SK-N-SH treated with all-trans-retinoic acid at 6 μM for 48 hours (cell line): ENCODE results near the gene PAX5.
A peak's percentile ranks its signal among the peaks of the same experiment; 100 is the strongest.

Experiments used
- ATAC-seq: fragments of 200-7000 bp; cut with Tn5 transposase; 3 replicates; pipeline ENCODE4 v1.9.1; 2020; ENCODE audit warnings: mild to moderate bottlenecking, moderate library complexity
- BACH2 ChIP-seq: fragments of 250-450 bp; sonication (Bioruptor Pico); IDR thresholded peaks from 2 replicates; pipeline ENCODE4 v1.9.0; 2021; ENCODE audit warnings: mild to moderate bottlenecking, borderline replicate concordance
- CSDC2 ChIP-seq: fragments of 250-450 bp; sonication (Bioruptor Pico); IDR thresholded peaks from 2 replicates; pipeline ENCODE4 v1.5.0; 2020; ENCODE audit warnings: mild to moderate bottlenecking, moderate library complexity
- ESRRG ChIP-seq: fragments of 250-450 bp; sonication (Bioruptor Pico); IDR thresholded peaks from 2 replicates; pipeline ENCODE4 v1.6.1; 2021; ENCODE audit warnings: mild to moderate bottlenecking
- GLIS3 ChIP-seq: fragments of 250-450 bp; sonication (Bioruptor Pico); IDR thresholded peaks from 2 replicates; pipeline ENCODE4 v1.5.0; 2020; ENCODE audit warnings: mild to moderate bottlenecking, moderate library complexity
- ISL1 ChIP-seq: fragments of 250-450 bp; sonication (Bioruptor Pico); IDR thresholded peaks from 2 replicates; pipeline ENCODE4 v2.1.2; 2022; ENCODE audit warnings: mild to moderate bottlenecking, moderate library complexity
- OSR1 ChIP-seq: fragments of 250-450 bp; sonication (Bioruptor Pico); IDR thresholded peaks from 2 replicates; pipeline ENCODE4 v1.8.0; 2022; ENCODE audit warnings: moderate library complexity, mild to moderate bottlenecking, inconsistent platforms
- SNAI2 ChIP-seq: fragments of 250-450 bp; sonication (Bioruptor Pico); IDR thresholded peaks from 2 replicates; pipeline ENCODE4 v1.5.0; 2020; ENCODE audit warnings: mild to moderate bottlenecking, moderate library complexity
- TCF4 ChIP-seq: fragments of 250-450 bp; sonication (Bioruptor Pico); IDR thresholded peaks from 2 replicates; pipeline ENCODE4 v1.8.0; 2021; ENCODE audit warnings: mild to moderate bottlenecking, moderate library complexity, borderline replicate concordance
- TOX ChIP-seq: fragments of 250-450 bp; sonication (Bioruptor Pico); IDR thresholded peaks from 2 replicates; pipeline ENCODE4 v1.8.0; 2021; ENCODE audit warnings: mild to moderate bottlenecking, moderate library complexity, borderline replicate concordance
- ZC3H10 ChIP-seq: fragments of 250-450 bp; sonication (Bioruptor Pico); IDR thresholded peaks from 2 replicates; pipeline ENCODE4 v1.5.1; 2021; ENCODE audit warnings: mild to moderate bottlenecking, moderate library complexity
- ZFP3 ChIP-seq: fragments of 250-450 bp; sonication (Bioruptor Pico); IDR thresholded peaks from 2 replicates; pipeline ENCODE4 v1.5.0; 2020; ENCODE audit warnings: mild to moderate bottlenecking, moderate library complexity
- ZFP30 ChIP-seq: fragments of 450-650 bp; formaldehyde crosslinking; IDR thresholded peaks from 2 replicates; pipeline ENCODE4 v1.5.0; 2022; ENCODE audit warnings: mild to moderate bottlenecking, moderate library complexity
- ZNF565 ChIP-seq: fragments of 450-650 bp; formaldehyde crosslinking; conservative IDR thresholded peaks from 2 replicates; pipeline ENCODE4 v1.5.0; 2020; ENCODE audit warnings: low read depth, mild to moderate bottlenecking, moderate library complexity
- ZNF8 ChIP-seq: fragments of 450-650 bp; formaldehyde crosslinking; IDR thresholded peaks from 2 replicates; pipeline ENCODE4 v1.5.0; 2020; ENCODE audit warnings: mild to moderate bottlenecking, moderate library complexity
- TF ChIP-seq, protein P1 (sequence below): fragments of 250-450 bp; sonication (Bioruptor Pico); IDR thresholded peaks from 2 replicates; pipeline ENCODE4 v1.8.0; 2020; ENCODE audit warnings: mild to moderate bottlenecking, moderate library complexity, borderline replicate concordance
- TF ChIP-seq, protein P2 (sequence below): fragments of 250-450 bp; sonication (Bioruptor Pico); IDR thresholded peaks from 2 replicates; pipeline ENCODE4 v1.5.1; 2020; ENCODE audit warnings: low read depth, mild to moderate bottlenecking, moderate library complexity
- TF ChIP-seq, protein P3 (sequence below): fragments of 250-450 bp; sonication (Bioruptor Pico); IDR thresholded peaks from 2 replicates; pipeline ENCODE4 v1.5.1; 2021; ENCODE audit warnings: mild to moderate bottlenecking, moderate library complexity
- TF ChIP-seq, protein P4 (sequence below): fragments of 250-450 bp; sonication (Bioruptor Pico); IDR thresholded peaks from 2 replicates; pipeline ENCODE4 v1.5.0; 2020; ENCODE audit warnings: mild to moderate bottlenecking, moderate library complexity
- TF ChIP-seq, protein P5 (sequence below): fragments of 250-450 bp; sonication (Bioruptor Pico); IDR thresholded peaks from 2 replicates; pipeline ENCODE4 v1.8.0; 2021; ENCODE audit warnings: low read depth, mild to moderate bottlenecking, moderate library complexity, borderline replicate concordance

The PAX5 gene

DNA sequence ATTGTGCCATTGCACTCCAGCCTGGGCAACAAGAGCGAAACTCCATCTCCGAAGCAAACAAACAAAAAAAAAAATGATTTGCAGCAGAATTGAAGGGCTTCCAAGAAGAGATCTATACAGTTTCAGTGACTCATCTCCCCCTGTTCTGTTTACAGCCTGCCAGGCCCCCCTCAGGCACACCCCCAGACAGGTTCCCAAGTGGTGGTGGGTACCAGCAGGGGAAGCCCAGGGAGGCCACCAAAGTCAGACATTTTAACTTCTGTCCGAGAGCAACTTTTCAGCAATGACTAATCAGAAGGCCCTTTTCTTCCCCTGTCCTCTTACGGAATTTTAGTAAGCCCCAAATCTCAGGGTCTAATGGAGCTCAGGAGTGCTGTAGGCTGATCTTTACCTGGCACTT is 98.7 kb downstream of the PAX5 start (continued):
- TF ChIP-seq, protein P1, sequence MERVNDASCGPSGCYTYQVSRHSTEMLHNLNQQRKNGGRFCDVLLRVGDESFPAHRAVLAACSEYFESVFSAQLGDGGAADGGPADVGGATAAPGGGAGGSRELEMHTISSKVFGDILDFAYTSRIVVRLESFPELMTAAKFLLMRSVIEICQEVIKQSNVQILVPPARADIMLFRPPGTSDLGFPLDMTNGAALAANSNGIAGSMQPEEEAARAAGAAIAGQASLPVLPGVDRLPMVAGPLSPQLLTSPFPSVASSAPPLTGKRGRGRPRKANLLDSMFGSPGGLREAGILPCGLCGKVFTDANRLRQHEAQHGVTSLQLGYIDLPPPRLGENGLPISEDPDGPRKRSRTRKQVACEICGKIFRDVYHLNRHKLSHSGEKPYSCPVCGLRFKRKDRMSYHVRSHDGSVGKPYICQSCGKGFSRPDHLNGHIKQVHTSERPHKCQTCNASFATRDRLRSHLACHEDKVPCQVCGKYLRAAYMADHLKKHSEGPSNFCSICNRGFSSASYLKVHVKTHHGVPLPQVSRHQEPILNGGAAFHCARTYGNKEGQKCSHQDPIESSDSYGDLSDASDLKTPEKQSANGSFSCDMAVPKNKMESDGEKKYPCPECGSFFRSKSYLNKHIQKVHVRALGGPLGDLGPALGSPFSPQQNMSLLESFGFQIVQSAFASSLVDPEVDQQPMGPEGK (CRISPR knock-in tag), result no peak
- TF ChIP-seq ZNF565 (CRISPR knock-in tag), result no peak

DNA sequence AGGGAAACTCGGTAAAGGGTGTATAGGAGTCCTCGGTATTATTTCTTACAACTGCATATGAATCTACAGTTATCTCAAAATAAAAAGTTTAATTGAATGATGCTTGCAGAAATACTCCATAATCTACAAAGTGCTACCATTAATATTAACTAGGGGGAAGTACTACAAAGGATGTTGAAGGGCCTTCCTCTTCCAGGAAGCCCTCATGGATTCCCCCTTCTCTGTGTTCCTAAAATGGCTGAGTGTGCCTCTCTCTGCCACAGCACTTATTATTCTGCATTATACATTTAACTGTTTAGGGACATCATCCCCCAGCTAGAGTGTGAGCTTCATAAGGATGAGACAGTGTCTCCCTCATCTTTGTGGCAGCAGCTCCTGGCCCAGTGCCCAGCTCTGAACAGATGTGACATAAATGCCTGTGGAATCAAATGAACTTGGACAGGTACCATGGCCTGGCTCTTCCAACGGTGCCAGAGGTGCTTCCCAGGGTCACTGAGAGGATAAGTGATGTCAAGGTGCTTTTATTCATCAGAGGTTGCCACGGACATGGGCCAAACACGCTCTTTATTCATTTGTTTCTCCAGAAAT is 99.5 kb downstream of the PAX5 start:
- no peak for ATAC-seq
- TF ChIP-seq ZFP3 (CRISPR knock-in tag) (peak; percentile 60; the same call in 1 of the 2 replicates), ZNF565 (CRISPR knock-in tag) (no peak)

DNA sequence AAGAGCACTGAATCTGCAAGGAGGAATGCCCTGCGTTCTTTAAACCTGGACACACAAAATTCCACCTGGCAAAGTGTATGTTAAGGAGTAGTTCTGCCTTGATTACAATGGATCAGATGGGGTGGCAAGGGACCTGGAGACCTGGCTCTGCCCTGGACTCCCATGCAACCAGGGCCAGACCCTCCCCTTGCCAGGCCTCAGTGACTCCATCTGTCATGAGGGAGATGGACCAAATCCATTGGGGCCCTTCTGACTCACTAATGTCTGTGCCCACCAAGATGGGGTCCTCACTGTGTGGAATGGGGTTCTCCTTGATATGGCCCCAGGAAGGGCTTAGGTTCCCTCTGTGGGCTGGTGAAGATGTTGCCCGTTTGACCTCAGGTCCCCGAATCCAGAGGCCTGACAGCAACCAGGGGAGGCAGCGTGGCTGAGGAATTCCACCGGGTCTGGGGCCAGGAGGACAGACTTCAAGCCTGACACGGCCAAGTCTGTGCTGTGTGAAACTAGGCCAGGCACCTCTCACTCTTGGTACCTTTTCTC is 100.3 kb downstream of the PAX5 start:
- no peak for ATAC-seq
- no peak for TF ChIP-seq OSR1
- TF ChIP-seq ZC3H10 (CRISPR knock-in tag), result no peak
- no peak for TF ChIP-seq BACH2 (CRISPR knock-in tag)
- no peak for TF ChIP-seq ZNF8
- no peak for TF ChIP-seq ZNF565 (CRISPR knock-in tag)
- no peak for TF ChIP-seq GLIS3 (CRISPR knock-in tag)

DNA sequence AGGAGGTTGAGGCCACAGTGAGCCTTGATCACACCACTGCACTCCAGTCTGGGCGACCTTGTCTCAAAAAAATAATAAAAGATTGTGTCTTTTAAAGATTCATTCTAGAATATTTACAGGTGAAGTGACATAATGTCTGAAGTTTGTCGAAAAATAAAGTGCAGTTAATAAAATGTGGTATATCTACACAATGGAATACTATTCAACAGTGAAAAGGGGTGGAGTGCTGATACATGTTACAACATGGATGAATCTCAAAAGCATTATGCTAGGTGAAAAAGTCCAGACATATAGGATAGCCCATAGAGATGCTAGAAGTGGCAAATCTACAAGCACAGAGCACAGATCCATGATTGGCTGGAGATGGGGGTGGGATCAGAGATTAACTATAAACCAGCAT is 101.9 kb downstream of the PAX5 start:
- TF ChIP-seq ZNF8 (peak; percentile 96), ZFP30 (CRISPR knock-in tag) (no peak)
- no peak for ATAC-seq

DNA sequence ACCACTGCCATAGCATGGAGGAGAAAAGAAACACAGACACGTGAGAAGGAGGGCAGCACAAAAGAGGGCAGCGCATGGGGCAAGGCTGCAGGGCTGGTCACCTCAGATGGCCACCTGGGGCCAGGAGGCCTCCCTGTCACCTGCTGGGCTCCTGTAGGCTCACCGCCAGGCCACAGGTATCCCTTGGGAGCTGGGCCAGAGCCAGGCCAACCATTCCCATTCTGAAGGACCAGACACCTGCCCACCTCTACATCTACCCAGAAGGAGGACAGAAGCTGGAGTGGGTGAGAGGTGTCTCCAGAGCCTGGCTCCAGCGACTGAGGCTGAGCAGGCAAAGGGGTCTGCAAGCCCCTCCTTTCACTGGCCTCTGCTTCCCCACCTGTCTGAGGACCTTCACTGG is 103.1 kb downstream of the PAX5 start:
- no peak for ATAC-seq
- TF ChIP-seq, protein P2, sequence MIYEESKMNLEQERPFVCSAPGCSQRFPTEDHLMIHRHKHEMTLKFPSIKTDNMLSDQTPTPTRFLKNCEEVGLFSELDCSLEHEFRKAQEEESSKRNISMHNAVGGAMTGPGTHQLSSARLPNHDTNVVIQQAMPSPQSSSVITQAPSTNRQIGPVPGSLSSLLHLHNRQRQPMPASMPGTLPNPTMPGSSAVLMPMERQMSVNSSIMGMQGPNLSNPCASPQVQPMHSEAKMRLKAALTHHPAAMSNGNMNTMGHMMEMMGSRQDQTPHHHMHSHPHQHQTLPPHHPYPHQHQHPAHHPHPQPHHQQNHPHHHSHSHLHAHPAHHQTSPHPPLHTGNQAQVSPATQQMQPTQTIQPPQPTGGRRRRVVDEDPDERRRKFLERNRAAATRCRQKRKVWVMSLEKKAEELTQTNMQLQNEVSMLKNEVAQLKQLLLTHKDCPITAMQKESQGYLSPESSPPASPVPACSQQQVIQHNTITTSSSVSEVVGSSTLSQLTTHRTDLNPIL, result no peak
- no peak for TF ChIP-seq TOX (CRISPR knock-in tag)
- TF ChIP-seq, protein P3, sequence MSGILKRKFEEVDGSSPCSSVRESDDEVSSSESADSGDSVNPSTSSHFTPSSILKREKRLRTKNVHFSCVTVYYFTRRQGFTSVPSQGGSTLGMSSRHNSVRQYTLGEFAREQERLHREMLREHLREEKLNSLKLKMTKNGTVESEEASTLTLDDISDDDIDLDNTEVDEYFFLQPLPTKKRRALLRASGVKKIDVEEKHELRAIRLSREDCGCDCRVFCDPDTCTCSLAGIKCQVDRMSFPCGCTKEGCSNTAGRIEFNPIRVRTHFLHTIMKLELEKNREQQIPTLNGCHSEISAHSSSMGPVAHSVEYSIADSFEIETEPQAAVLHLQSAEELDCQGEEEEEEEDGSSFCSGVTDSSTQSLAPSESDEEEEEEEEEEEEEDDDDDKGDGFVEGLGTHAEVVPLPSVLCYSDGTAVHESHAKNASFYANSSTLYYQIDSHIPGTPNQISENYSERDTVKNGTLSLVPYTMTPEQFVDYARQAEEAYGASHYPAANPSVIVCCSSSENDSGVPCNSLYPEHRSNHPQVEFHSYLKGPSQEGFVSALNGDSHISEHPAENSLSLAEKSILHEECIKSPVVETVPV (CRISPR knock-in tag), result no peak

DNA sequence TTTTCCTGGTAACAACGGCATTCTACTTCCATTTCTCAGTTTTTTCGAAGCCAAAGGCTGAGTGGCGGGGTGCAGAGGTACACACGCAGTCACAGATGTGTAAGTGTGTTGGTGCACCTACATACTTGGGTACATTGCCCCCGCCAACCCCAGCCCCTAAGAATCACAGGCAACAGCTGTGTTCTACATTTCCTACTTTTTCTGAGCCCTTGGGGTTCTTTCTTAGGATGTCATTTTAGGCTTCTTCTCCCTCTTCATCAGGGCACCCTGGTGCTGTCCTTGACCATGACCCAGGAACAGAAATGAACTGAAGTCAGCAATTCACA is 104.8 kb downstream of the PAX5 start:
- no peak for ATAC-seq
- TF ChIP-seq, protein P4, sequence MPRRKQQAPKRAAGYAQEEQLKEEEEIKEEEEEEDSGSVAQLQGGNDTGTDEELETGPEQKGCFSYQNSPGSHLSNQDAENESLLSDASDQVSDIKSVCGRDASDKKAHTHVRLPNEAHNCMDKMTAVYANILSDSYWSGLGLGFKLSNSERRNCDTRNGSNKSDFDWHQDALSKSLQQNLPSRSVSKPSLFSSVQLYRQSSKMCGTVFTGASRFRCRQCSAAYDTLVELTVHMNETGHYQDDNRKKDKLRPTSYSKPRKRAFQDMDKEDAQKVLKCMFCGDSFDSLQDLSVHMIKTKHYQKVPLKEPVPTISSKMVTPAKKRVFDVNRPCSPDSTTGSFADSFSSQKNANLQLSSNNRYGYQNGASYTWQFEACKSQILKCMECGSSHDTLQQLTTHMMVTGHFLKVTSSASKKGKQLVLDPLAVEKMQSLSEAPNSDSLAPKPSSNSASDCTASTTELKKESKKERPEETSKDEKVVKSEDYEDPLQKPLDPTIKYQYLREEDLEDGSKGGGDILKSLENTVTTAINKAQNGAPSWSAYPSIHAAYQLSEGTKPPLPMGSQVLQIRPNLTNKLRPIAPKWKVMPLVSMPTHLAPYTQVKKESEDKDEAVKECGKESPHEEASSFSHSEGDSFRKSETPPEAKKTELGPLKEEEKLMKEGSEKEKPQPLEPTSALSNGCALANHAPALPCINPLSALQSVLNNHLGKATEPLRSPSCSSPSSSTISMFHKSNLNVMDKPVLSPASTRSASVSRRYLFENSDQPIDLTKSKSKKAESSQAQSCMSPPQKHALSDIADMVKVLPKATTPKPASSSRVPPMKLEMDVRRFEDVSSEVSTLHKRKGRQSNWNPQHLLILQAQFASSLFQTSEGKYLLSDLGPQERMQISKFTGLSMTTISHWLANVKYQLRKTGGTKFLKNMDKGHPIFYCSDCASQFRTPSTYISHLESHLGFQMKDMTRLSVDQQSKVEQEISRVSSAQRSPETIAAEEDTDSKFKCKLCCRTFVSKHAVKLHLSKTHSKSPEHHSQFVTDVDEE (CRISPR knock-in tag), result no peak
- no peak for TF ChIP-seq GLIS3 (CRISPR knock-in tag)
- TF ChIP-seq TCF4 (CRISPR knock-in tag), result no peak
- TF ChIP-seq, protein P5, sequence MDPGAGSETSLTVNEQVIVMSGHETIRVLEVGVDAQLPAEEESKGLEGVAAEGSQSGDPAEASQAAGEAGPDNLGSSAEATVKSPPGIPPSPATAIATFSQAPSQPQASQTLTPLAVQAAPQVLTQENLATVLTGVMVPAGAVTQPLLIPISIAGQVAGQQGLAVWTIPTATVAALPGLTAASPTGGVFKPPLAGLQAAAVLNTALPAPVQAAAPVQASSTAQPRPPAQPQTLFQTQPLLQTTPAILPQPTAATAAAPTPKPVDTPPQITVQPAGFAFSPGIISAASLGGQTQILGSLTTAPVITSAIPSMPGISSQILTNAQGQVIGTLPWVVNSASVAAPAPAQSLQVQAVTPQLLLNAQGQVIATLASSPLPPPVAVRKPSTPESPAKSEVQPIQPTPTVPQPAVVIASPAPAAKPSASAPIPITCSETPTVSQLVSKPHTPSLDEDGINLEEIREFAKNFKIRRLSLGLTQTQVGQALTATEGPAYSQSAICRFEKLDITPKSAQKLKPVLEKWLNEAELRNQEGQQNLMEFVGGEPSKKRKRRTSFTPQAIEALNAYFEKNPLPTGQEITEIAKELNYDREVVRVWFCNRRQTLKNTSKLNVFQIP (CRISPR knock-in tag), result no peak
- no peak for TF ChIP-seq BACH2 (CRISPR knock-in tag)
- TF ChIP-seq TOX (CRISPR knock-in tag), result no peak
- TF ChIP-seq CSDC2 (CRISPR knock-in tag), result no peak
- TF ChIP-seq ZNF8, result no peak
- TF ChIP-seq, protein P2, result no peak
- TF ChIP-seq ESRRG (CRISPR knock-in tag), result no peak
- no peak for TF ChIP-seq ZFP30 (CRISPR knock-in tag)
- TF ChIP-seq SNAI2 (CRISPR knock-in tag), result no peak
- no peak for TF ChIP-seq ISL1 (CRISPR knock-in tag)
